HCT116 (cell line): Measurements from ENCODE around the gene N4BP3. TPM values are rescaled to one million over a fixed set of nuclear protein-coding genes. Genes with fewer than 3 reads are reported as not detected.

ENCODE experiments used
- ATAC-seq: fragments of 200-7000 bp; cut with Tn5 transposase; 2 replicates; pipeline ENCODE4 v1.9.1; 2020; ENCODE audit warnings: mild to moderate bottlenecking, moderate library complexity
- BruUV-seq: library from RNA; stranded (reverse); fragments of 400-500 nt; replicated peaks from 2 replicates; lab custom pipeline; 2021; lab: Mats Ljungman, UMichigan
- CTCF ChIA-PET: fragments of 300-600 bp; sonication (Branson Sonifier 250); formaldehyde crosslinking; loops from one replicate; lab custom pipeline; 2021; ENCODE audit warnings: antibody characterized with exemption; lab: Charles Lee
- POLR2A ChIA-PET: fragments of 300-600, 350-600 bp; sonication (Branson Sonifier 250); formaldehyde crosslinking; loops from one replicate; lab custom pipeline; 2021; ENCODE audit warnings: antibody characterized with exemption; lab: Charles Lee
- RAD21 ChIA-PET, 2 experiments: fragments of 300-600 bp; sonication (Branson Sonifier 250); formaldehyde crosslinking; loops; one replicate each; lab custom pipeline; 2023; ENCODE audit warnings: low total read pairs in 2 of 2; ENCODE audit not compliant: uncharacterized antibody in 2 of 2, unreplicated experiment in 2 of 2, low non-redundant PET in 1 of 2; lab: Charles Lee
- DNase-seq: peaks from one replicate; pipeline ENCODE4 v3.0.0-alpha.2; 2010; ENCODE audit warnings: low read depth, low spot score
- H2AFZ ChIP-seq: fragments of 200-600 bp; shearing (Covaris generic), sonication (generic); 2 replicates; pipeline ENCODE4 v1.6.1; 2017; ENCODE audit warnings: low read depth, mixed run types, mixed read lengths, antibody characterized with exemption, low read length; ENCODE audit not compliant: poor library complexity, severe bottlenecking
- H3K27ac ChIP-seq: 2 replicates; pipeline ENCODE4 v1.5.1; 2012; ENCODE audit warnings: low read depth, low read length
- H3K27me3 ChIP-seq: fragments of 200-600 bp; sonication (generic); 2 replicates; pipeline ENCODE4 v1.6.1; 2016; ENCODE audit warnings: mixed run types, low read length, mixed read lengths; ENCODE audit not compliant: insufficient read depth
- H3K36me3 ChIP-seq, 2 experiments: fragments of 200-500 bp in 1 of 2; fragments of 200-600 bp in 1 of 2; sonication (Bioruptor generic) in 1 of 2; sonication (generic) in 1 of 2; 2 replicates each; pipeline versions ENCODE4 v1.5.1 to v1.6.1; 2014 to 2016; ENCODE audit warnings: low read length in 2 of 2, inconsistent platforms in 1 of 2, mixed read lengths in 1 of 2, mixed run types in 1 of 2; ENCODE audit not compliant: insufficient read depth in 2 of 2, control insufficient read depth in 1 of 2
- H3K4me1 ChIP-seq, 2 experiments: fragments of 200-600 bp in 1 of 2; sonication (generic) in 1 of 2; 2 replicates each; pipeline versions ENCODE4 v1.5.1 to v1.6.1; 2012 to 2017; ENCODE audit warnings: low read length in 2 of 2, inconsistent platforms in 1 of 2, mild to moderate bottlenecking in 1 of 2, mixed read lengths in 1 of 2, mixed run types in 1 of 2, moderate library complexity in 1 of 2; ENCODE audit not compliant: insufficient read depth in 2 of 2, control insufficient read depth in 1 of 2
- H3K4me2 ChIP-seq: fragments of 200-600 bp; sonication (generic); 2 replicates; pipeline ENCODE4 v1.6.1; 2017; ENCODE audit warnings: mixed run types, low read length, mixed read lengths
- H3K4me3 ChIP-seq, 2 experiments: fragments of 200-600 bp in 1 of 2; sonication (generic) in 1 of 2; replicated peaks in 1 of 2; 2 replicates each; pipeline ENCODE4 v1.5.1; 2011 to 2016; ENCODE audit warnings: low read length in 2 of 2, control low read depth in 1 of 2, low read depth in 1 of 2, mild to moderate bottlenecking in 1 of 2, mixed read lengths in 1 of 2, mixed run types in 1 of 2
- H3K79me2 ChIP-seq: fragments of 200-600 bp; sonication (generic); 2 replicates; pipeline ENCODE4 v1.6.1; 2017; ENCODE audit warnings: mild to moderate bottlenecking, mixed run types, low read length, moderate library complexity, mixed read lengths; ENCODE audit not compliant: insufficient read depth
- H3K9ac ChIP-seq: fragments of 200-600 bp; sonication (generic); 2 replicates; pipeline ENCODE4 v1.6.1; 2016; ENCODE audit warnings: low read length, mixed read lengths
- H3K9me2 ChIP-seq: fragments of 200-600 bp; sonication (generic), shearing (Covaris generic); 2 replicates; pipeline ENCODE4 v1.6.1; 2017; ENCODE audit warnings: mixed run types, mild to moderate bottlenecking, moderate library complexity; ENCODE audit not compliant: insufficient read depth
- H3K9me3 ChIP-seq, 2 experiments: fragments of 200-500 bp in 1 of 2; fragments of 200-600 bp in 1 of 2; sonication (Bioruptor generic) in 1 of 2; sonication (generic) in 1 of 2; 2 replicates each; pipeline ENCODE4 v1.6.1; 2014 to 2017; ENCODE audit warnings: low read length in 2 of 2, mixed read lengths in 2 of 2, inconsistent platforms in 1 of 2, low read depth in 1 of 2, mild to moderate bottlenecking in 1 of 2, mixed run types in 1 of 2, moderate library complexity in 1 of 2; ENCODE audit not compliant: control insufficient read depth in 1 of 2, insufficient read depth in 1 of 2
- H4K20me1 ChIP-seq: fragments of 200-600 bp; sonication (generic), shearing (Covaris generic); 2 replicates; pipeline ENCODE4 v1.6.1; 2017; ENCODE audit warnings: mixed run types, mild to moderate bottlenecking, moderate library complexity; ENCODE audit not compliant: insufficient read depth
- CEBPB ChIP-seq: IDR thresholded peaks from 2 replicates; pipeline ENCODE4 v1.6.1; 2012; ENCODE audit warnings: low read depth
- EZH2 ChIP-seq: fragments of 200-600 bp; sonication (generic); IDR thresholded peaks from 2 replicates; pipeline ENCODE4 v1.6.1; 2017; ENCODE audit warnings: antibody characterized with exemption, mixed run types
- FOSL1 ChIP-seq: IDR thresholded peaks from 2 replicates; pipeline ENCODE4 v1.6.1; 2012; ENCODE audit warnings: low read depth
- YY1 ChIP-seq: IDR thresholded peaks from 2 replicates; pipeline ENCODE4 v1.6.1; 2011; ENCODE audit warnings: low read length, low read depth, moderate library complexity, mild to moderate bottlenecking; ENCODE audit not compliant: insufficient replicate concordance; ENCODE audit errors: extremely low read depth
- ZFX ChIP-seq: fragments of 450-650 bp; IDR thresholded peaks from 2 replicates; pipeline ENCODE4 v1.6.1; 2017
- intact Hi-C: fragments of 100-400 bp; cut with micrococcal nuclease; formaldehyde crosslinking; loops from 2 replicates; pipeline ENCODE4 v1.10.0; 2022
- total RNA-seq: library from RNA; stranded (reverse); gene quantifications from one replicate; pipeline ENCODE4 v1.2.1, GENCODE V29; 2021; ENCODE audit not compliant: unreplicated experiment
- TF ChIP-seq, protein P1 (sequence below): IDR thresholded peaks from 2 replicates; pipeline ENCODE4 v1.6.1; 2012

Gene N4BP3
- total RNA-seq, 1 experiment from 2014 or later = 5.2 TPM

DNA sequence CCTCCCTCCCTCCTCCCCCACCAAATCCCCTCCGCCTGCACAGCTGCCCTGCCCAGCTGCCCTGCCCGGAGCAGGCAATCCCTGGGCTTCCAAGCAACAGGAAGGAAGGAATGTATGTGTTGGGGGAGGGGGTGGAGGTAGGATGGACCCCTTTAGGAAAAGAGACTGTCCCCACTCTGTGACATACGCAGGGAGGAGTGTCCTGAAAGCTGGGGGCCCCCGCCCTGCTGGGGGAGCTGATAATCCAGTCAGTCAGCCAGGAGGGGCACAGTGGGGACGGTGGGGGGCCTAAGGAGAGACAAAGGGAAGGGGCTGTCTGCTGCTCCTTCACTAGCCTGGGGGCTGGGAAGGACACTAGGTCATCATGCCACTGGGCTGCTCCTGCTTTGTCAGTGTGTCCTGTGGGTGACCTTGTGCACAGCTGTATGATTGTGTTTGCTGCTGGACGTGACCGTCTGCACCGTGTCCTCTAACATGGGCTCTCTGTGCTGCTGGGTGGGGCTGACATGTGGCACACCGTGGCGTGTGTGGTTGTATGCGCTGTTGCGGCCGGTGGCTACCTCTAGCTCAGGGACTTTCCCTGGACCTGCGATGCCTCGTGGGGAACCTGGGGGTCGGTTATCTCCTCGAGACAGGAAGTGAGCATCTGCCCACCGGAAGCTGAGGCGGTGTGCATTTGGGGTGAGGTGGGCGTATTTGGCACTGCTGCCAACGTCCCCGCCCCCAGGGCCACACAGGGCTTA lies 3.0 kb downstream of the N4BP3 start:
- H3K36me3 ChIP-seq = no peaks in the 10 kb centered on the region
- no peak overlapping the region for H3K27ac ChIP-seq
- no peak for TF ChIP-seq FOSL1
- TF ChIP-seq EZH2 = no peak
- TF ChIP-seq ZFX = no peak
- no peak for TF ChIP-seq CEBPB
- TF ChIP-seq, protein P1, sequence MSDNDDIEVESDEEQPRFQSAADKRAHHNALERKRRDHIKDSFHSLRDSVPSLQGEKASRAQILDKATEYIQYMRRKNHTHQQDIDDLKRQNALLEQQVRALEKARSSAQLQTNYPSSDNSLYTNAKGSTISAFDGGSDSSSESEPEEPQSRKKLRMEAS = no peak
- ChIA-PET POLR2A (no interaction called here), CTCF (no interaction called here), RAD21 (no interaction called here)
- no peak for DNase-seq
- peaks cover 13% of the 10 kb centered on the region; the same call in 1 of the 2 replicates for H3K79me2 ChIP-seq
- no peaks in the 10 kb centered on the region for H3K27me3 ChIP-seq
- intact Hi-C loops = no loop called here
- peaks cover 13 to 27% of the 10 kb centered on the region in 2 experiments for H3K4me1 ChIP-seq
- H3K9ac ChIP-seq = no peak overlapping the region
- H4K20me1 ChIP-seq = no peaks in the 10 kb centered on the region
- H2AFZ ChIP-seq = no peak overlapping the region
- H3K9me3 ChIP-seq = no peaks in the 10 kb centered on the region
- no peak overlapping the region for H3K4me2 ChIP-seq
- no peak overlapping the region for H3K4me3 ChIP-seq
- no peaks in the 10 kb centered on the region for H3K9me2 ChIP-seq
- ATAC-seq = no peak
- no TSS peak for BruUV-seq

DNA sequence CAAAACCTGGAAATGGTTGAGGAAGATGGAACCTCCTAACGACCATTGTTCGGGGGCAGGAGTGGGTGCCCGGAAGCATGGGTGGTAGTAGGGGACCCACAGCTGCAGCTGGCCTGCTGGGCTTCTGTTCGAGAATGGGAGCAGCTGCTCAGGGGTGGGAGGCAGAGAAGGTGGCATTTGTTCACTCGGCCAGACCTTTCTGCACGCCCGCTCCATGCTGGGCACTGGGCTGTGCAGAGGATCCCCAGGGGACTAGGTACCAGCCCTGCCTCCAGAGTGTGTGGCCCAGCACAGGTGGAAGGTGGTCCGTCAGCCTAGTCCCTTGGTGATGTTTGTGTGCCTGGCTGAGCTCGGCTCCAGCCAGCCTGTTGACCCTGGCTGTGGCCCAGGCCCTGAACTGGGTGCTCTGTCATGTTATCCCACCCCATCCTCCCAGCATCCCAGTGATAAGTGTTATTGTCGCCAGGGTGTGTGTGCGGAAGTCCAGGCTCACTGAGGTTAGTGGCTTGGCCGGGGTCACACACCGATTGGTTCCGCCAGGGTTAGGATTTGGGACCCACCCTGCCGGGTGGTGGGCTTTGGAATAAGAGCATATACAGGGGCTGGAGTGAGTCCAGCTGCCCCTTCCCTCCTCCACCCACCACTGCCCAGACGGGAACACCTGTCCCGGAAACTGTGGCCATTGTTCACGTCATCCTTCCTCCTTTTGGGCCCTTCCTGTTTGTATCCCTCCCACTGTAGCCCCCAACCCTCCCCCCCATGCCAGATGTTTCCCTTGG lies 4.8 kb downstream of the N4BP3 start:
- Histone ChIP-seq H2AFZ (no peak overlapping the region), H3K4me1 (peaks cover 9 to 20% of the 10 kb centered on the region in 2 experiments), H3K27ac (no peak overlapping the region), H3K9me2 (no peaks in the 10 kb centered on the region), H3K4me2 (no peak overlapping the region), H3K9me3 (no peaks in the 10 kb centered on the region), H3K9ac (no peak overlapping the region), H3K27me3 (no peaks in the 10 kb centered on the region), H3K4me3 (no peak overlapping the region), H4K20me1 (no peaks in the 10 kb centered on the region), H3K36me3 (no peaks in the 10 kb centered on the region; a peak in 1 of 4 replicates), H3K79me2 (peaks cover 13% of the 10 kb centered on the region; the same call in 1 of the 2 replicates)
- no TSS peak for BruUV-seq
- RAD21 ChIA-PET = no interaction called here
- DNase-seq (no peak), ATAC-seq (no peak)
- no peak for TF ChIP-seq YY1
- POLR2A ChIA-PET = no interaction called here
- CTCF ChIA-PET = no interaction called here
- intact Hi-C loops = no loop called here
